ENCODE data around the gene ZBED2. TPM values are rescaled to one million over a fixed set of nuclear protein-coding genes. Genes with fewer than 3 reads are reported as not detected.
A peak's percentile ranks its signal among the peaks of the same experiment; 100 is the strongest.

The ZBED2 gene
- total RNA-seq, 4 donors from 2014 or later: 0.49 to 1.9 (median 0.84) TPM; not detected in 1

- 81 to 84% methylated on average over 5 to 6 of the region's 6 CpGs for WGBS, 2 donors
- no peak for DNase-seq (ENCODE audit: low spot score in 2 of 2)
- TF ChIP-seq CTCF (IDR thresholded peaks at IDR 0.05) (no peak), POLR2A (IDR thresholded peaks at IDR 0.05) (no peak)
- intact Hi-C loops (cut with DNase I; ENCODE audit: low total_unique reads): no loop called here
- H3K4me3 ChIP-seq (ENCODE audit: low read depth, poor library complexity, severe bottlenecking): no peak overlapping the region
Measured at GRCh38 chr3:111616417-111617105, 21.4 kb upstream of the ZBED2 start.

DNA sequence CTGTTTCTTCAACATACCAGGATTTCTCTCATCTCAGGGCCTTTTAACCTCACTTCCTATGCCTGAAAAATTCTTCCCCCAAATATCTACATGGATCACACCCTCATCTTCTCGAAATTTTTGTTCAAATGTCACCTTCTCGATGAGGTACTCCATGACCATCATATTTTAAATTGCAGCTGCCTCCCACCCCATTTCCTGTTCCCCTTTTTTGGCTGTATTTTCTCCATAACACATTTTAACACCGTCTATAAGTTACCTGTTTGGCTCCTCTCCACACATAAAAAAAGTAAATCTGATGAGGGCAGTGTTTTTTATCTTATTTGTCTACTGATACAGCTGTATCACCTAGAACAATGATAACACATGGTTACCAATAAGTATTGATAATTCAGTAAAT, 20.7 kb upstream of the ZBED2 start:
- intact Hi-C loops (cut with DNase I; ENCODE audit: low total_unique reads): no loop called here
- no peak for DNase-seq (ENCODE audit: low spot score in 2 of 2)
- TF ChIP-seq POLR2A (IDR thresholded peaks at IDR 0.05) (no peak), CTCF (IDR thresholded peaks at IDR 0.05) (no peak)
- H3K4me3 ChIP-seq (ENCODE audit: low read depth, poor library complexity, severe bottlenecking): no peak overlapping the region
- WGBS, 2 donors: 55 to 75% methylated on average over 3 of the region's 3 CpGs

DNA sequence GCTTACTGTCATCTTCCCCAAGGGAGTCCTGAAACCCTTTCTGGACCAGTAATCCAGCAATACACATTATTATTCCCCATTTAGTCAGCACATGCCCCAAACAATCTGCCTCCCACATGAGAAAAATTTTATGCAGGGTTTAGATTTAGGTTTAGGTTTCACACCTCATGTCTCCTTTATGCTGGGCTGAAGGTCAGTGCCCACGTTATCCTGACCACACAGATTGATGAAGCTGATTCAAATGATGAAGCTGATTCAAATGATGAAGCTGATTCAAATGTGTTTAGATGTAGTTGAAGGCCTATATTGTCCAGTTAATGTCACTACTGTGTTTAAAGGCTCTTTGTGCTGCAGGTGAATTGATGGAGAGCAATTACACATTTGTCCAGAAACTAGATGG, 18.1 kb upstream of the ZBED2 start:
- no peak for TF ChIP-seq POLR2A (IDR thresholded peaks at IDR 0.05)
- no peak for TF ChIP-seq CTCF (IDR thresholded peaks at IDR 0.05)
- WGBS, 2 donors: 75 to 80% methylated on average over 1 of the region's 1 CpG
- H3K4me3 ChIP-seq (ENCODE audit: low read depth, poor library complexity, severe bottlenecking): no peak overlapping the region
- DNase-seq (ENCODE audit: low spot score in 2 of 2): no peak
- intact Hi-C loops (cut with DNase I; ENCODE audit: low total_unique reads): no loop called here

DNA sequence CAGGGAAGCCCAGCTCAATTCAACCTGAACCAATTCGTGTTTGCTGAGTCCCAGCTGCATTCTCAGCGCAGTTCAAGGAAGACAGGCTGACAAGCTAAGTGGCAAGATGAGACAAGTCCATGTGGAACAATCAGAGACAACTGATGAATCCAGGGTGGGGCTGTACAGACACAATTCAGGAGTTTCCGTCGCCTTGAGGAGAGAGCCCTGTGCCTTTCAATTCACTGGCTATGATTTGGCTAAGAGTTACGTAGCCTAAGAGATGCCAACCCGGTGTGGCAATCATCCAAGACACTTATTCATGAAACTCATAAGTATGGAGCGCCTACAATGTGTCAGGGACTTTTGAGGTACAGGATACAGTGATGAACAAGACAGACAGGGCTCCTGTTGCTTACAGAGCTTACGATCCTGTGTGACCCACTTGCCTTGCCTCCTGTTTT, 15.5 kb upstream of the ZBED2 start:
- 39 to 61% methylated on average over 8 of the region's 8 CpGs for WGBS, 2 donors
- no peak for TF ChIP-seq CTCF (IDR thresholded peaks at IDR 0.05)
- TF ChIP-seq POLR2A (IDR thresholded peaks at IDR 0.05): no peak
- no peak overlapping the region for H3K4me3 ChIP-seq (ENCODE audit: low read depth, poor library complexity, severe bottlenecking)
- intact Hi-C loops (cut with DNase I; ENCODE audit: low total_unique reads): no loop called here
- peak in 1 of 2 donors; percentile 62 for DNase-seq (ENCODE audit: low spot score in 2 of 2)

GRCh38 chr3:111610189-111610588, 15.0 kb upstream of the ZBED2 start:
- no peak for DNase-seq (ENCODE audit: low spot score in 2 of 2)
- H3K4me3 ChIP-seq (ENCODE audit: low read depth, poor library complexity, severe bottlenecking): no peak overlapping the region
- no peak for TF ChIP-seq CTCF (IDR thresholded peaks at IDR 0.05)
- TF ChIP-seq POLR2A (IDR thresholded peaks at IDR 0.05): no peak
- 13 to 19% methylated on average over 5 of the region's 5 CpGs for WGBS, 2 donors
- intact Hi-C loops (cut with DNase I; ENCODE audit: low total_unique reads): no loop called here

DNA sequence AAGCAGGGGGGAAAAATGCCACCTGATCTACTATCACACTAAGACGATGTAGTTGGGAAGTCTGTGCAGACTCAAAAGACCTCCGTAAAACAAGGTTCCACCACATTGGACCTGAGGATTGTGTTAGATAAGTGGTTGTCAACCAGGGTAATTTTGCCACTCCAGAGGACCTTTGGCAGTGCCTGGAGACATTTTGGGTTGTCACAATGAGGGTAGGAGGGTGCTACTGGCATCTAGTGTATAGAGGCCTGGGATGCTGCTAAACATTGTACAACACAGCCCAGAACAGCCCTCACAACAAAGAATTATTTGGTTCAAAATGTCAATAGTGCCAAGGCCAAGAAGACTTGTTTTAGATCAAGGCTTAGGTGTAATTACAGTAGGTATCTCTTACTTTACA, 14.6 kb upstream of the ZBED2 start:
- no peak for TF ChIP-seq CTCF (IDR thresholded peaks at IDR 0.05)
- WGBS, 2 donors: 78 to 81% methylated on average over 2 of the region's 2 CpGs
- intact Hi-C loops (cut with DNase I; ENCODE audit: low total_unique reads): no loop called here
- DNase-seq (ENCODE audit: low spot score in 2 of 2): no peak
- no peak overlapping the region for H3K4me3 ChIP-seq (ENCODE audit: low read depth, poor library complexity, severe bottlenecking)

All from lower leg skin (tissue), 4 donors.